GM21786 (cell line): ENCODE data around the gene PLEKHG4B.
"Not testable (repeated sequence)": the region's sequence is repeated elsewhere in the genome, so short reads cannot be mapped to it uniquely, and the experiment has no call there.

Experiments used
- ATAC-seq: cut with Tn5 transposase; IDR thresholded peaks from one replicate; pipeline ENCODE4 v1.9.1; 2021; ENCODE audit not compliant: unreplicated experiment

Gene PLEKHG4B

DNA sequence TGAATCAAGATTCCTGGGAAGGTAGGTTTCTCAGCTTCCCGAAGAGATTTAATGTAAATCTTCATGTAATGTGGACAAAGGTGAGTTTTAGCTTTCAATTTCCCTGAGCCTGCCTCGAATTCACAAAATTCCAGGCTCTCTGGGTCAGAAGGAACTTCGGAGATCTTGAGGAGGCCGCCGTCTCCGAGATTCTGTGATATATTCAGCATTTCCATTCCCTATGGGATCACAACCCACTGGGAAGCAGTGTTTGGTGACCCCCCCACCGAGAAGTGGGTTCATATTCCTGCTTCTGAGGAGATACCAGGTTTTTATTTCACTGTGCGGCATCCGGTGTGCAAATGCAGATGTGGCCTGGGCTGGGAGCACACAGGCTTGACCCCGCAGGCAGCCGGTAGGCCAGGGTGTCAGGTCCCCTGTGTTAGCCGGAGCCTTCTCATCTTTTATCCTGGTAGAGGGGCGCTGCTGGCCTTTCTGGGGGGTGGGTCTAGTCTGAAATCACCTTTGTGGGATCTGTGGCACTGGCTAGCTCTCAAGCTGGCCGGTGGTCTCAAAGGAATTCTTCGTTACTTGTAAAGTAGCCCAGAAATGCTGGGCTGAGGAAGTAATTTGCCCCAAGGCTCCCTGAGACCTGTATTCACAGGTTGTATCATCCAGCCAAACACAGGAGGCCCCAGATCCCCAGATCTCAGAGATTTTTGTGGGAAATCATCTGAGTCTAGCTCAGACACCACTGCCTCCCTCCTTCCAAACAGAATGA is 1.4 kb downstream of the PLEKHG4B start:
- ATAC-seq = no peak

DNA sequence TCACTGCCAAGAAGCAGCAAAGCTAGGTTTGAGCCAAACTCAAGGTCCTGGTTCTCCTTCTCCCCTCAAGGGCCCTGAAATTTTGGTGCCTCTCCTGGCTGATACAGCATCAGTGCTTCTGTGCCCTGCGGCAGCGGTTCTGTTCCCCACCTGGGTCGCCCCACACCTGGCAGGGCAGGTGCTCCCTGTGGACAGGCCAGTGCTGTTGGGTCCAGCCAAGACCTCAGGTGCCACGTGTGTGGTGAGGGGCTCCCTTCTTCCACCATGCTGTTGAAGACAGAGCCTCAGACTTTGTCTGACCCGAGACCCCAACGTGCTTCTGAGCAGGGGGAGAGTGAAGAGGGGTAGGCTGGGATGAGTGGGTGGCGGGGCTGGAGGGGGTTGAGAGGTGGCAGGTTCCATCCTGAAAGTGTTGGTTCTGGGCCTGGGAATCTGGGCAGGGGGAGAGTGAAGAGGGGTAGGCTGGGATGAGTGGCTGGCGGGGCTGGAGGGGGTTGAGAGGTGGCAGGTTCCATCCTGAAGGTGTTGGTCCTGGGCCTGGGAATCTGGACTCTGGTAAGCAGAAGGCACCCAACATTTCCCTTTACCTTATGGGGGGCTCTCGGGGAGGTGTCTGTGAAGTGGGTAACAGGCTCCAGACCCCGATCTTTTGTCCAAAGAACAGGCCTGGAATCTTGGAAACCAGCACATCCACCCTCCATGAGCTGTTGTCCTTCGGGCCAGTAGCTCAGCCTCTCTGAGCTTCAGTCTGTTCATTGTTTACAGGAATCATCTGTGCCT is 2.3 kb downstream of the PLEKHG4B start:
- no peak for ATAC-seq

DNA sequence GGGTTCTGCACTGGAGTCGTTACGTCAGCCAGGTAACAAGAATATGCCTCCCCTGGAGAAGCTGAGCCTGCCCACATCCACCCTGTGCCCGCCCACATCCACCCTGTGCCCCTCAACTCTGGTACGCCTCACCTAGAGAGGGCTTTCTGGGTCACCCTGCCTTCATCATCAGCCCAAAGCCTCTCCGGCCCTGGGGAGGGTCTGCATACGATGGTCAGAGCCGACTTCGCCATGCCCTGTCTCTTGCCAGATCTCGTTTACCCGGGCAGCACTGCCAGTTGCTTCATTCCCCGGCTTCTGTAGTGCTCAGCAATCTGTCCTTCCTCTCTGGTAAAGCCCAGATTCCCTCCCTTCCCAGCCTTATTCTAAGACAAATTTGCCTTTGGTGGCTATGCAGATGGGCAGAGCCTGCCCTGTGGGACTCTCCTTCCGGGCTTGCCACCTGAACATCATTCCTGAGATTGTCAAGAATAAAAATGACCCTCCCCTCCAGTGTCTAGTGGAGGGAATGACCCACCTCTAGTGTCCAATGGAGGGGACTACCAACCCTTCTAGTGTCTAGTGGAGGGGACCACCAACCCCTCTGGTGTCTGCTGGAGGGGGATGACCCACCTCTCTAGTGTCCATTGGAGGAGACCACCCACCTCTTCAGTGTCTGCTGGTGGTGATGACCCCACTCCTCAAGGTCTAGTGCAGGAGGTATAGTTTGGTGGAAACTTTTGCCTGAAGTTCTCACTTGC is 3.4 kb downstream of the PLEKHG4B start:
- ATAC-seq = no peak

GRCh38 chr5:96976-97660 is 5.2 kb downstream of the PLEKHG4B start:
- no peak for ATAC-seq

DNA sequence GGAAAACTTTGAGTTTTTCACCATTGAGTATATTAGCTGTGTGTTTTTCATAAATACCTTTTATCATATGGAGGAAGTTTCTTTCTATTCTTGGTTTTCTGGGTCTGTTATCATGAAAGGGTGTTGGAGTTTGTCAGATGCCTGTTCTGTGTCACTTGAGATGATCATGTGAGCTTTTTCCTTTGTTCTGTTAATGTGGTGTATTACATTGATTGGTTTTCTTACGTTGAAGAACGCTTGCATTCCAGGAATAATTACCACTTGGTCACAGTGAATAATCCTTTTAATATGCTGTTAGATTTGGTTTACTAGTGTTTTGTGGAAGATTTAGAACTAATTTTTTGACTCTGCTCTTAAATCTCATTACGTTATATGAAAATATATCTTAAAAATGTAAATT is 7.8 kb downstream of the PLEKHG4B start:
- ATAC-seq = no peak

- ATAC-seq = no peak
Measured at GRCh38 chr5:102411-103043, 10.6 kb downstream of the PLEKHG4B start.

DNA sequence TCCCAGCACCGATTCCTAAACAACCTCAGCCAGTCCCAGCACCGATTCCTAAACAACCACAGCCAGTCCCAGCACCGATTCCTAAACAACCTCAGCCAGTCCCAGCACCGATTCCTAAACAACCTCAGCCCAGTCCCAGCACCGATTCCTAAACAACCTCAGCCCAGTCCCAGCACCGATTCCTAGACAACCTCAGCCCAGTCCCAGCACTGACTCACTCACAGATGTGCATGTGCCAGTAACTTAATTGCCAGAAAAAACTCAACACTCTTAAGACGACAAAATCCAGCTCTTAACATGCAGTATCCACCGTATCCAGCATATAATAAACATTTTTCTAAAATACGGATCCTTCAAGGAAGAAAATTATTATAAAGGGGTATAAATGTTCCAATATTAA is 12.1 kb downstream of the PLEKHG4B start:
- not testable (repeated sequence) for ATAC-seq

- ATAC-seq = no peak
Measured at GRCh38 chr5:104778-105296, 12.9 kb downstream of the PLEKHG4B start.

- no peak for ATAC-seq
Measured at GRCh38 chr5:105504-106070, 13.6 kb downstream of the PLEKHG4B start.

- ATAC-seq = no peak
Measured at GRCh38 chr5:106587-106986, 14.6 kb downstream of the PLEKHG4B start.

GRCh38 chr5:107526-107925 is 15.6 kb downstream of the PLEKHG4B start:
- ATAC-seq = no peak

- ATAC-seq = no peak
Measured at GRCh38 chr5:109826-110225, 17.9 kb downstream of the PLEKHG4B start.

GRCh38 chr5:110270-110888 is 18.4 kb downstream of the PLEKHG4B start:
- no peak for ATAC-seq

DNA sequence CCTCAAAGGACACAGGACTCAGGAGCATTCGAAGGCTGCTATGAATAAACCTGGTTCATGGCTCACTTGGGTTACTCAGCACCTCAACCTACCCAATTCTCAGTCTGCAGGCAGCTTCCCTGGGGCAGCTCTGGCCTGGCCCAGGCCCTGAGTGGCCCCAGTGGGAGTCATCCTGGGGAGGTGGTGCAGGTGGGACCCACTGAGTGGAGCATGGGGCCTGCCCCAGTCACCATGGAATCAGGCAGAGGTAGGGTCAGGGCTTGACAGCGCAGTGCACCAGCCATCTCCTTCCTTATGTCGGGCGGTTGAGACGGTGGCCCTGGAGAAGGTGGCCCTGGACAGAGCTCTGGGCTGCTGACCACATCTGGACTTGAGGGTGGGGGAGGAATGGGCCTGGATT is 19.2 kb downstream of the PLEKHG4B start:
- no peak for ATAC-seq

DNA sequence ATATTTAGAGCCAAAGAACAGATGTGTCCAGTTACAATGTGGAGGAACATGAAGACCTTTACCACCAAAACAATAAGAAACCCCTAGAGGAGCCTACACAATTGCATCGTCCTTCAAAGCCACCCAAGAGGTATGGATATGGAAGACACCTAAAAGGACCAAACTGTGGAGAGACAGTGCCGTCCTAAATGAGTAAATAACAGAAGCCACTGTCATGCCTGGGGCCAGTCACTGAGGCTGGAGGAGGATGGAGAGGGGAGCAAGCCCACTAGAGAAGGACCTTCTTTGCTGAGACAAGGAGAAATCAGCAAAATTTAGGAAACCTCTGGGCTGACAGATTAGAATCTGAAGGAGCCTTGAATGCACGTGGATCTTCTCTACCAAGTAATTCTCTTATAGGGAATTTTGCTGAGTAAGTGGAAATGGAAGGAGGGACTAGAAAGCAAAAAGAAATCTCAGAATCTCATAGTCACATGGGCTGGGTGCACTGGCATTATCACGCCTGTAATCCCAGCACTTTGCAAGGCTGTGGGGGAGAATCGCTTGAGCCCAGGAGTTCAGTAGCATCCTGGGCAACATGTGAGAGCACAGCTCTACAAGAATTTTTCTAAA is 27.6 kb downstream of the PLEKHG4B start:
- no peak for ATAC-seq

DNA sequence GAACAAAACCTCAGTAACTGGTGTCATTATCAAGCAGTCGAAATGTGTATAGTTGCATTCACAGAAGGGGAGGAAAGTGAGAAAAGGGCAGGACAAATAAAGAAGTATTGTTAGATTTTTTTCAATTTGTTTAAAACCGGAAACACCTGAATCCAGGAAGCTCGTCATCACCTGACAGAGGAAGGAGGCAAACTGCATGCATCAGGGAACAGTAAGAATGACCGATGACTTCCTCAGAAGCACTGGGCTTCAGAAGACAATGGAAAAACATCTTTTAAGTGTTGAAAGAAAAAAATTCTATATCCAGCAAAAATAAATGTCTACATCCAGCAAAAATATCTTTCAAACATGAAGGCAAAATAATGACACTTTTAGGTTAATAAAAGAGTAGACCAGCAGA is 29.5 kb downstream of the PLEKHG4B start:
- no peak for ATAC-seq

DNA sequence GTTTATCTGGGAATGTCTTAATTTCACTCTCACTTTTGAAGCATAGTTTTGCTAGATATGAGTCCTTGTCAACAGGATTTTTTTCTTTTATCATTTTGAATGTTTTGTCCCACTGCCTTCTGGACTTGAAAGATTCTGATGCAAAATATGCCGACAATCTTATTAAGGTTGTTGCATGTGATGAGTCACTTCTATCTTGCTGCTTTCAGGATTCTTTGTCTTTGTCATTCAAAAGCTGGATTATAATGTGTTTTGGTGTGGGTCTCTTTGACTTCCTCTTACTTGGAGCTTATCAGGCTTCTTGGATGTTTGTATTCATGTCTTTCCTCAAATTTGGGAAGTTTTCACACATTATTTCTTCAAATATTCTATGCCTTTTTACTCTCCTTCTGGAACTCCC is 33.8 kb downstream of the PLEKHG4B start:
- no peak for ATAC-seq

GRCh38 chr5:126806-127205 is 34.8 kb downstream of the PLEKHG4B start:
- no peak for ATAC-seq

GRCh38 chr5:127886-128285 is 35.9 kb downstream of the PLEKHG4B start:
- no peak for ATAC-seq
